Activated CD4-positive, alpha-beta T cell treated with anti-CD3 and anti-CD28 coated beads, Interleukin-2, amount 50 U/mL, for 16 hours (primary cell): ENCODE data around the gene PMPCA.
"Not testable (repeated sequence)": the region's sequence is repeated elsewhere in the genome, so short reads cannot be mapped to it uniquely, and the experiment has no call there.

ENCODE experiments used
- DNase-seq: peaks from one replicate; pipeline ENCODE4 v3.0.0-alpha.2; 2020

Gene PMPCA

DNA sequence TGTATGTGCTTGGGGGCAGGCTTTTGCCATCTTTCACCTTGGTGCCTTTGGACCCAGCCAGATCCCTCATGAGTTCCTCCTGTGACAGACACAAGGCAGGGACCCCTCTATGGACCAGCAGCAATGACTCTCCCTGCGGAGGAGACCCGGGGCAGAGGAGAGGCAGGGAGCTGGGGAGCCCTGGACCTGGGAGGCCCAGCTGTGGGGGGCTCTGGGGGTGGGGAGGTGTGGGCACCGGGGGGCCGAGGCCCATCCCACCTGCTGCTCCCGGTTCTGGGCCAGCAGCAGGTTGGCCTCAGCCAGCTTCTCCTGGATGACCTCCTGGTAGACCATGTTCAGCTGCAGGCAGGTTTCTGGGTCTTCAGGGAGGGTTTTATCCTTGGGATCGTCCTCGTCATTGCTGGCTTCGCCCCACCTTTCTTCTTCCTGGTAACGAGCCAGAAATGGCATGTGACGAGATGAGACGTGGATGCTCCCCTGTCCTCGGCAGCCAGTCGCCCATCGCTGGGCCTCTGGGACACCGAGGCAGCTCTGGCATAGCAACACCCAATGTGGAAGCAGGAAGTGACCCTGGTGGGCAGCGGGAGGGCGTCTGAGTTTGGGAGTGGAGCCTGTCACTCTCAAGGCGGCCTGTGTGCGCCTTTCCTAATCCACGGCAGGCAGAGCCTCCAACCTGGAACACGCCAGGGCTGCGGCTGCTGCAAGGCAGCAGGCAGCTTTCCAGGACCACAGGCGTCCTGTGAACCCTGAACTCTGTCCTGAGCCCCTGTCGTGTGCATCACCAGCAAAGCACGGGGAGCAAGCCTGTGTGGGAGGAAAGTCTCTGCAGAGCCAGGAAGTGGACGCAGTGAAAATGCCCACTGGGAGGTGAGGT is 14.9 kb upstream of the PMPCA start:
- no peak for DNase-seq

DNA sequence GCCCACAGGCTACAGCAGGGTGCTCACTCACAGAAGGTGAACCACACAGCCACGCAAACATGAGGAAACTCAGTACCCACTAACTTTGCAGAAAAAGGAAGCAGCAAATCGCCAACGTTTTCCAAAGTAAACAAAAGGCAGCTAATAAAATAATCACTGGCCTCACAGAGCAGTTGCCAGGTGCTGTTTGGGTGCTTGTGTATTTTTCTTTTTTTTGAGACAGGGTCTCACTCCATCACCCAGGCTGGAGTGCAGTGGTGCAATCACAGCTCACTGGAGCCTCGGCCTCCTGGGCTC is 14.3 kb upstream of the PMPCA start:
- DNase-seq = no peak

DNA sequence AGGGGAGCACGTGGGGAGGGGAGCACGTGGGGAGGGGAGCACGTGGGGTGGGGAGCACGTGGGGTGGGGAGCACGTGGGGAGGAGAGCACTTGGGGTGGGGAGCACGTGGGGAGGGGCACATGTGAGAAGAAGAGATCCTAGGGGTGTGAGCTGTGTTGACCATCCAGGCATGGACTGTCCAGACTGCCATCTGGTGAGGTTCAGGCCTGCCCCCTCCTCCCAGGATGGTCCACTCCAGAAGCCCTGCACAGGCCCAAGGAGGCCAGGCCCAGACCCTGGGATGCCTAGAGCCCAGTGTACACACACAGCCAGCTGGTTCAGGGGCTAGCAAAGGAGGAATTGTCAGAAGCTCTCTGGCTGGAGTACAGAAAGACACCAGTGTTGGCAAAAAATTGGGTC is 12.8 kb upstream of the PMPCA start:
- no peak for DNase-seq

DNA sequence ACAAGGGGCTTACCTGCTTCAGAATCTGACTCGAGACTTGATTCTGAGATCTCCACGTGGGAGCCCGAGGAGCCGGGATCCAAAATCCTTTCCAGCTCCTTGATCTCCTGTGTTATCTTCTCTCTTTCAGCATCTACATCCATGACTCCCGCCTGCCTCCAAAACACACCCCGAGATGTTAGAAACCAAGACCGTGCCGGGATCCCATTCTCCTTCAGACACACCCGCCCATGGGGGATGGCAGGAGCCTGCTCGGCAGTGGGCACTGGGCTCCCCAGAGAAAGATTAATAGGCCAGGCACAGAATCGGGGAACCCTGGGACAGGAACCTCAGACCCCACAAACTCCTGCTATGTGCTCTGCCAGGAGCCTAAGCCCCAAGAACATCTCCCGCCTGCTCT is 12.2 kb upstream of the PMPCA start:
- DNase-seq = no peak

DNA sequence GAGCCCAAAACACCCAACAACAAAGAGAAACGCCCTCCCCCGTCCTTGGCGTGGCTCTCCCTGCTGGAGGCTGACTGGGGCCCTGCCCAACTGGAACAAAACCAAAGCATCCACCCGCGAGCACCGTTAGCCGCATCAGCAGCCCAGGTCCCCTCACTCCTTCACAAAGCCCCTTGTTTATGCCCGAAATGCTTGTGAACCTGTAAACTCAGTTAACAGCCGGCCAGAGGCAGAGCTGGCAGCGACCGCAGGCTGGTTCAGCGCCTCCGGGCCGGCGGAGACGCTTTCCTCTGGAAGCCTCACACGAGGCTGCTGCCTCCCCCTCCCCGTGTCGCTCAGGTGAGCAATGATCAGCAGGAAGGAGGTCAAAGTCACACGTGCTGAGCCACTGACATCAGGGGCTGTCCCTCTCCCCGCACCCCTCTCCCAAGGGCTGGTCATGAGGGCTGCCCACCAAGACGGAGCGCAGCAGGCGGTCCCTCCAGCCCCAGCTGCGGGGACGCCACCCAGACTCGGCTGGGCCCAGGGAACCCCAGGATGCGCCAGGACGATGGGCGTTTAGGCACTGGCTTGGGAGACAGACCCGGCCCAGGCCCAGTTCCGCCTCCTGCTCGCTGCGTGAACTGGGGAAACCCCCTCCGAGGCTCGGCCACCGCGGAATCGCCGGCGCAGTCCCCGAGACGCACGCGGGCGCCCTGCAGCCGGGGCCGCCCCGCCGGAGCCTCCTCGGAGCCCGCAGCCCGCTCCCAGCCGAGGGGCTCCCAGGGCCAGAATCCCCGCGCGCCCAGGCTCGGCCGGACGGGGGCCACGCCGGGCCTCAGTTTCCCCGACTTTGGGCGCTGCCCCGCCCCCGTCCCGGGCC is 11.1 kb upstream of the PMPCA start:
- DNase-seq = peak; percentile 41

DNA sequence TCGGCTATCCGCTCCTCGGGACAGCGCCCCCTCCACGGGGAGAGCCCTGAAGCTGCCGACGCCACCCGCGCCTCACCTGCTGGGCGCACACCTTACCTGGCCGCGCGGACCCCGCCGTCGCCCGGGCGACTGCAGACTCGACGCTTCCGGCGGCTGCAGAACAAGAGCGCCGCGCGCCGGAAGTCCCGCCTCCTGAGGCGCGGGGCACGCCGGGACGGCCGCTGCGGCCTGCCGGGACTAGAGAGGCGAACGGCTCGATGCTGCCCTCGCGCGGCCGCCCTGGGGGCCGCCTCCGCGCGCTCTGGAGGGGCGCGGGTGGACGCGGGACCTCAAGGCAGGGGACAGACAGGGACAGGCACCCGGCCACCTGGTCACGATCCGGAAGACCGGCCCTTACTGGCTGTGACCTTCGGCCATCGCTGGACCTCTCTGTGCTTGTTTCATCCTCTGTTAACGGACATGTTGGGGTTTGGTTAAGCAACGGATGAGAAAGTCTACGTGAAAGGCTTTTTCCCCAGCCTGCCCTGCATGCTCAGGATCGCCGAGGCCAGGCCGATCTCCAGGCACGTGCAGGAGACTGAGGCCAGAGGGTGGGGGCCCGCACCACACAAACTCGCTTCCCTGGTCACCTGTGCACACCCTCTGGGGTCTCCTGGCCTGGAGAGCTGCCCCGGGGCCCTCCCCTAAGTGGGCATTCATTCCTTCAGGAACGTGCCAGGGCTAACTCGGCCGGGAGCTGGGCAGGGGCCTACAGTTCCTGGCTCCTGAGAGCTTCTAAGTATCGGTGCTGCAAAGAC is 10.2 kb upstream of the PMPCA start, which contains the start of gene SNAPC4:
TSS of gene SNAPC4 (minus strand) at position 133 of the 797 bp plus-strand sequence. CDS start 1,742 bp downstream, outside the sequence.
- DNase-seq = peak; percentile 92

DNA sequence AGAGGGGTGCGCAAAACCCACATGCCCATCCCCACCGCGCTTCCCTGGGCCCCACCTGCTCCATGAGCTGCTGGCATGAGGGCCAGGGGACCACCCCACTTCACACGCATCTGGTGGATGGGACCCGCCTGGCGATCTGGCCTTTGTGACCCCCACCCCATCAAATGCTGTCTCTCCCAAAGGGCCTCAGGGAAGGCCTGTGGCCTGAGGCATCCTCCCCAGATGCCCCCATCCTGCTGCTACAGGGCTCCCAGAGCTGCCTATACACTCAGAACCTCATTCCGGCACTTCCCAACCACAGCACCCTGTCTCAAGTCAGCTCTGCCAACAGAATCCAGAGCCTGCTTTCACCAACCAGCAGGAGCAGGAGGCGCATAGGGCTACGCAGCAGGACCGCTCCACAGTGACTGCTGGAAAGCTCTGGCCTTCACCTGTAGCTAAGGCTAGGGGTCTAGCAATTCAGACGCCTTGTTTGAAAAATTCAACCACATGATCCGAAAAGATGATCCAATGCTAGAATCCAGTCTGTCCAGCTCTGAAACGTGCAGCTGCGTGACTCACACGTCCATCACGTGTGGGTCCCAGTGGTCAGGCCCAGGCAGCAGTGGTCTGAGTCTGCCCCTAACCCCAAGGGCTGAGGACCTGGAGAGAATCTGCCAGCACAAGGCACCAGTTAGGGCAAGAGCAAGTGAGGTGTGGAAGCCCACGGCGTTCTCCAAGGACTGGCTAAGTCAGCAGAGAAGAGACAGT is 9.1 kb upstream of the PMPCA start:
- DNase-seq = no peak

DNA sequence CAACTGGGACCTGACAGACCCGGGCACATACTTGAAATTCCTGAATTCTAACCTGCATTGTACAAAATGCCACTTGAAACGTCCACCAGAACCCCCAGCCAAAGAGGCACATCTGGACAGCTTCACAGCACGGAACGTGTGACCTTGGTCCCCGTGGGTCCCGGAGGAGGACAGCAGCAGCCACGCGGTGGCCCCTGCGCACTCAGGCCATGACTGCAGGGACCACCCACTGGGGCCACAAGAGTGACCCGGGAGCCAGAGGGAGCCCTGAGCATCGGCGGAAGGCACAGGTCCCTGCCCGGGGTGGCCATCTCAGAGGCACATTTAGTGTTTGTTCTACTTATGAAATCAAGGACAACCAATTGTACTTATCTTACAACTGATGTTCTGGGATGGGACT is 8.4 kb upstream of the PMPCA start:
- DNase-seq = no peak

DNA sequence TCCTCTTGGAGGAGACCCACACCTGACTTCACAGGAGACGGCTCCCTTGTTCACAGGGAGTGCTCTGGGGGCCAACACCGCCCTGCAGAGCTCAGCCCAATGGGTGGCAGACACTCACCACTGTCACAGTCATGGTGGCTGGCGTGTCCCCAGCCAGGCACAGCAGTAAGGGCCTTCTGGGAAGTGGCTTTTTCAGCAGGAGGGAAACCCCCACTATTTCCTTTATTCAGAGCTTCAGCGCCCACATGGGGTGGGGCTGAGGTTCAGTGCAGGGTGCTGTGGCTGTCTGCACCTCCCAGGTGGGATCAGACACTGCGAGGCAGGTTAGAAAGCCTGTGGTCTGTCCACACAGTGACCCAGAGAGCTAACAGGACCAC is 6.9 kb upstream of the PMPCA start:
- peak; percentile 86 for DNase-seq

DNA sequence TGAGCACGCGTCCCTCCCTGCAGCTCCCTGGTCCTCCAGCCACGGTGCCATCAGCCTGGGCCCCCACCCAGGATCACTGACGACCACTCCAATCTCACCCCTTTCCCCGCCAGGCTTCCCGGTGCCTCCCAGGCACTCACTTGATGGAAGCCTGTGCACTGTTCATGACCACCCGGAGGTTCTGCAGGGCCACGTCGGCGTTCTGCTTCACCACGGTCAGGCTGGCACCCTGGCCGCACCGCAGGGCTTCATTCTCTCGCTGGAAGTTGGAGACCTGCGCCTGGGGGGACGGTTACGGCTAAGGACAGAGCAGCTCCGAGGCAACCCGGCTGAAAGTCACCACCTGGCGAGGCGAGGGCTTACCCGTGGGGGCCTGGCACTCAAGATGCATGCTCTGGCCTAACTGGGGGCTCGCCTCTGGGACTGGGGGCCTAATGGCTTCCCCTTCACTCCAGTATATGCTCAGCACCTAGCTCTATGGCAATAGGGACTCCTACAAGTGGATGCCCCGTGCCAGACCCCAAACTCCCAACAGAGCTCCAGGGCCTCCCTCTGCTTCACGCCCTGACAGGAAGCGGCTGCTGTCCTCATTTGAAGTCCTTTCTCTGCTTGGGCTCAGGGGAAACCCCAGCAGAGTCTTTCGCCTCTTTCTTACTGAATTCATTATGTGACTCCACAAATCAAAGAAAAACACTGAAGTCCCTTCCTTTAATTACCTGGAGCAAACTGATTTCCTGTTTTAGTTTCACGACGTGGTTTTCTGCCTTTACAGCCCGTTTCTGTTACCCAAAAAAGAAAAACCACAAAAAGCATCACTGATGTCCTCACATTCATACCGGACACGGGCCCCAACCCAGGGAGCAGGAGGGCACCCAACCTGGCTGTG is 6.3 kb upstream of the PMPCA start:
- peak; percentile 74 for DNase-seq

DNA sequence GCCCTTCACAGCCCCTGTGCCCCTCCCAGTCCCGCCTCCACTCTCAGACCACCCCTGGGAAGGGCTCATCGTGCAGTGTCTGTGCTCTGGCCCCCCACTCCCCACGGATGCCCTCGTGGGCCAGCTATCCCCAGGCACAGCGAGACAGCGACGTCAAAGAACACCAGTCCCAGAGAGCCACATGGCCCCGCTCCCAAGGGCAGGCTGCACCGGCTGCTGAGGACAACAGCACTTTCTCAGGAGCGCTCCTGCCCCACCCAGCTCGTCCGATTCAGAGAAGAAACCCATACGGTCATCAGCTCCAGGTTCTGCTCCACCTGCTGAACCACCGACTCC is 5.7 kb upstream of the PMPCA start:
- no peak for DNase-seq

DNA sequence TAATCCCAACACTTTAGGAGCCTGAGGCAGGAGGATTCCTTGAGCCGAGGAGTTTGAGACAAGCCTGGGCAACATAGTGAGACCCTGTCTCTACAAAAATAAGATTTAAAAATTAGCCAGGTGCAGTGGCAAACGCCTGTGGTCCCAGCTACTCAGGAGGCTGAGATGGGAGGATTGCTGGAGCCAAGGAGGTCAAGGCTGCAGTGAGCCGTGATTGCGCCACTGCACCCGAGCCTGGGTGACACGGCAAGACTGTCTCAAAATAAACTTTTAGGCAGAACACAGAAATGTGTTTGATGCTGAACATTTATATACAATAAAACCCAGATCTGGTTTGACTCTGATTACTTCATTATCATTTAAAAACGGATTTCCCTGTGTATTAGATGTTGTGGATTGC is 5.0 kb upstream of the PMPCA start:
- no peak for DNase-seq

DNA sequence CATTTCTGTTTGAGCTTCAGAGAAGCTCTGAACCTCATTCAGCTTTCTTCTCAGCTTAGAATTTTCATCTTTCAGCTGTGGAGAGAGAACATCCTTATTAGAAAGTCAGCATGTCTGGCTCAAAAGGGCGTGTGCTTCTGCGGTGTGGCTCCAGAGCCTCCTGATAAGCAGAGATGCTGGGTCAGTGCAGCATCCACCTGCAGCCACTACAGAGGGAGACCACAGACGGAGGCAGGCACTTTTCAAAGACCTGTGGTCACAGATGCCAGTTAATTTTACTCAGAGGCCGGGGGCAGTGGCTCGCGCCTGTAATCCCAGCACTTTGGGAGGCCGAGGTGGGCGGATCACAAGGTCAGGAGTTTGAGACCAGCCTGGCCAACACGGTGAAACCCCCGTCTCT is 4.6 kb upstream of the PMPCA start:
- not testable (repeated sequence) for DNase-seq

DNA sequence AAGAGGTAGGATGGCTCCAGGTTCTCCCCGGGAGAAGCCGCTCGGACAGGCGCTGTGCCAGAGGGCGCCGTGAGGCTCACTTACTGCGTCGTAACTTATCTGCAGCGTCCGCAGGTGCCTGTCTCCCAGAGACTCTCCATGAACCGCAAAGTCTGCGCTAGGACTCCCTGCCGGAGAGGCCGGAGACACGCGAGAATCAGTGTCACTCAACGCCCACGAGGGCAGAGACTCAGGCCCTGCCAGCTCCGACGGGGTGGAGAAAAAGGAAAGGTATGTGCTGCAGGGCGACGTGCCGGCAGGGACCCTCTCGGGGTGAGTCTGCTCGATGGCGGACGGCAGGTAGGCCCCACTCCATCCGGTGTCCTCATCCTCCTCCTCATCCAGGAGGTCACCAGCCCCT is 3.4 kb upstream of the PMPCA start:
- not testable (repeated sequence) for DNase-seq

DNA sequence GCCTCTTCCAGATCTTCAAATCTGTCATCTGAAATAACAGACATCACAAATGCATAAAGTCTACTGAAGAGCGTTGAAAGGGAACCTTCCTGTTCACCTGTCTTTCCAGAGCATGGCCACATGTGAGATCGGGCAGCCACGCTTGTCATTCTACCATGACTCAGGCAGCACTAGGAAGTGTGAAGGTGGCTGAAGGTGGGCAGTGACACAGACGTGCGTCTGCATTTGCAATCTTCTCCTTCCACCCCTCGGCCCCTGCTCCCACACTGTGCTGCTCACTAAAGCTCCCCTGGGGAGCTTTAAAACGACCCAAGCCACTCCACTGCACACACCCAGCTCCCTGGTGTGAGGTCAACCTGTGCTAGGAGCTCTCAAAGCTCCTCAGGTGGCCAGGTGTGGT is 2.5 kb upstream of the PMPCA start:
- DNase-seq = peak; percentile 50

DNA sequence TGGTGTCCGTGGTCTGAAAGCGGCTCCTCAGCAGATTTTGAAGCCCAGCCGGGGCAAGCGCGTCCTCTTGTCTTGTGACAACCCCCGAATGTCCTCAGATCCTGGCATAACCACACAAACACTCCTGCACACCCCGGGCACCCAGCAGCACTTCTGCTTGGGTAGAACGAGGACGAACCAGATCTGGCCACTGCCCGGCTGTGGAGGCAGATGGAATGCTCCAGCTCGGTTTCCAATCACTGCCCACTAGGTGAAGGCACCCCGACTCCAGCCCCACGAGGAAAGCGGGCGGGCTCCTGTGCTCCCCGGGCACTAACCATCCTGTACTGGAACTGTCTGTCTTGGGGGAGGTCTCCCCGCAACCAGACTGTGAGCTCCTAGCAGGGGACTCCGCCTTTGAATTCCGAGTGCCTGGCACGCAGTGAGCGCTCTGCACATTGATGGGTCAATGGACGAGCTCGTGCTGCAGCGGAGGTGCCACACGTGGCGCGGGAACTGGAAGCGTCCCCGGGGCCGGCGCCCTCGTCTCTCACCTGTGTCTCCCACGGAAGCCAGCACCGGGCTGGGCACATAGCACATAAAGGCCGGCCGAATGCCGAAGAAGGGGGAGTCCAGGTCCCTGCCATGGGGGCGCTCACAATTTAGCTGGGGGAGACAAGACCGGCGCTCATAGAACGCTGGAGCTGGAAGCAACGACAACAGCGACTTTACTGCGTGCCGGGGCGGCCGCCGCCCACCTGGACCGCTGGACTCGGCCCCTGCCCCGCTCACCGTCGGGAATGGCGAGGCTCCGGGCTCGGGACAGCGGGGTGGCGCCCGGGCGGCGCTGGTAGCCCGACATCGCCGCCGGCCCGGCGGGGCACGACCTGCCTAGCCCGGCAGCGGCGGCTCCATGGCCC is 652 bp upstream of the PMPCA start:
- DNase-seq = peak; percentile 49

DNA sequence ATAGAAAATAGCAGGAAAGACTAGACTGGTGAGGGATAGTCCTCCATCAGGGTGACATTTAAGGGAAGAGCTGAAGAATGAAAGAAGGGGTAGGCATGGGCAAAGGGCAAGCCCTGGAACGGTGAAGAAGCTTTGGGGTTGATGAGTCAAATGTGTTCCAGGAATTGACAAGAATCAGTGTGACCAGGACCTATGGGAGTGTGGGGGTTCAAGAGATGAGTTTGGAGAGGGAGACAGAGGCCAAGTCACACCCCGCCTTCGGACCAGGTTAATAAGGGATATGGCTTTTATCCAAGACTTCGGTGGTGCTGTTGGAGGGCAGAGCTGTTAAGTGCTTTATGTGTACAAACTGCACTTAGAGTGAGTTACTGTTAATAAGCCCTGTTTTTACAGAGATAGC is 920 bp downstream of the PMPCA start:
- DNase-seq = peak; percentile 10

DNA sequence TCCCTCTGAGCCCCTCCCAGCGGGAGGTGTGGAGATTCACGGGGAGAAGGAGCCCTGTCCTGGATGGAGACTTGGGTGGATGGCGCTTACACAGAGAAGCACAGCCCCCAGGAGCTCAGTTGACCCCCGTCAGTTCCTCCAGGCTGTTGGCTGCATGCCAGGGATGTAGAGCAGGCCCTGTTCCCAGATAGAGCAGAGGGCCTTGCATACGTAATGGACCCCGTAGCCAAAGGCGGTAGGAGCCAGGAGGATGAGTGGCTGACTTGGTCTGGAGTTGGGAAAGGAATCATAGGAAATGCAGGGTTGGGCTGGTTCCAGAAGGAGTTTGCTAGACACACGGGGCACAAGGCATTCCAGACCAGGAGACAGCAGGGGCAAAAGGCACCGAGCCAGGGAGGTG is 2.5 kb downstream of the PMPCA start:
- DNase-seq = no peak

DNA sequence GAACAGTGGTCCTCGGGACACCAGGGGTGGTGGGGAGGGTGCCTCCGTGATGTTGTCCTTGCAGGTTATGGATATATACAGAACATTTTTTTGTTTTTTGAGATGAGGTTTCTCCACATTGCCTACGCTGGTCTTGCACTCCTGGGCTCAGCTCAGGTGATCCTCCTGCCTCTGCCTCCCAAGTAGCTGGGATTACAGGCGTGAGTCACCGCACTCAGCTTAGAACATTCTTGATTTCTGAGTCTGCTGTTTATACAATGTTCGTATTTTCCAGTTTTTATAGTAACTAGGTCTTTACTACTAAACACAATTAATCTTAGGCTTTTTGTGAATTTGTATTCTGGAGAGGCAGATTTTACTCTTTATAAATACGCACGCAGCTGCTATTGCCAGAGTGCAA is 6.0 kb downstream of the PMPCA start:
- DNase-seq = no peak

DNA sequence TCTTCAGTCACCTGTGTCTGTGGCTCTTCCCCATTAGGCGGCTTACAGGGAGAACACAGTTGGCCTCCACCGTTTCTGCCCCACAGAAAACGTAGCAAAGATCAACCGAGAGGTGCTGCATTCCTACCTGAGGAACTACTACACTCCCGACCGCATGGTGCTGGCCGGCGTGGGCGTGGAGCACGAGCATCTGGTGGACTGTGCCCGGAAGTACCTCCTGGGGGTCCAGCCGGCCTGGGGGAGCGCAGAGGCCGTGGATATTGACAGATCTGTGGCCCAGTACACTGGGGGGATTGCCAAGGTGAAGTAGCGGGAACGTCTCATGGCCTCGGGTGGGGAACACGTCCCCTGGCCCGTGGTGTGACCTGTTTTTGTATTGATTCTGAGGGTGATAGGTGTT is 6.5 kb downstream of the PMPCA start:
- no peak for DNase-seq
